Duodenal mucosa (tissue), 2 donors: Measurements from ENCODE around the gene CHCHD3.

Experiments used
- H3K27ac ChIP-seq: one replicate; pipeline ENCODE4 v1.7.0; 2013; ENCODE audit warnings: low read depth, low read length
- H3K27me3 ChIP-seq, 2 donors: one replicate each; pipeline ENCODE4 v1.7.0; 2013; ENCODE audit warnings: low read length in 2 of 2, control low read depth in 1 of 2; ENCODE audit not compliant: insufficient read depth in 2 of 2, control insufficient read depth in 1 of 2
- H3K36me3 ChIP-seq, 2 donors: one replicate each; pipeline ENCODE4 v1.7.0; 2013; ENCODE audit warnings: low read length in 2 of 2, control low read depth in 1 of 2; ENCODE audit not compliant: insufficient read depth in 2 of 2, control insufficient read depth in 1 of 2
- H3K4me1 ChIP-seq, 2 donors: one replicate each; pipeline ENCODE4 v1.7.0; 2013; ENCODE audit warnings: low read length in 2 of 2, control low read depth in 1 of 2; ENCODE audit not compliant: insufficient read depth in 2 of 2, control insufficient read depth in 1 of 2
- H3K4me3 ChIP-seq, 2 donors: one replicate each; pipeline ENCODE4 v1.7.0; 2013; ENCODE audit warnings: low read length in 2 of 2, low read depth in 1 of 2
- H3K9ac ChIP-seq, 2 donors: one replicate each; pipeline ENCODE4 v1.7.0; 2013; ENCODE audit warnings: low read length in 2 of 2, low read depth in 1 of 2
- H3K9me3 ChIP-seq, 2 donors: one replicate each; pipeline ENCODE4 v1.7.0; 2013; ENCODE audit warnings: low read length in 2 of 2, control low read depth in 1 of 2; ENCODE audit not compliant: control insufficient read depth in 1 of 2

The CHCHD3 gene

GRCh38 chr7:133081599-133082389 is at the start of gene CHCHD3:
CHCHD3 (minus strand) TSS chr7:133082090; CDS start chr7:133081937, 153 bp downstream.
- Histone ChIP-seq H3K36me3 (no peaks in the 10 kb centered on the region), H3K9me3 (no peaks in the 10 kb centered on the region), H3K27ac (peak within 1 kb of the TSS; percentile 63), H3K4me3 (peak within 1 kb of the TSS; percentile 88 to 96), H3K4me1 (peaks cover 11 to 19% of the 10 kb centered on the region in 2 donors), H3K9ac (peak within 1 kb of the TSS; percentile 89 to 92), H3K27me3 (no peaks in the 10 kb centered on the region)

- Histone ChIP-seq H3K4me1 (no peaks in the 10 kb centered on the region), H3K4me3 (no peak overlapping the region), H3K36me3 (no peaks in the 10 kb centered on the region), H3K27ac (no peak overlapping the region), H3K9me3 (peaks cover 0 to 4% of the 10 kb centered on the region in 2 donors), H3K27me3 (no peaks in the 10 kb centered on the region), H3K9ac (no peak overlapping the region)
Measured at GRCh38 chr7:133130166-133130565, 48.3 kb upstream of the CHCHD3 start.

GRCh38 chr7:133126422-133126821 is 44.5 kb upstream of the CHCHD3 start:
- no peak overlapping the region for H3K27ac ChIP-seq
- H3K36me3 ChIP-seq: no peaks in the 10 kb centered on the region
- no peak overlapping the region for H3K9ac ChIP-seq
- H3K4me3 ChIP-seq: no peak overlapping the region
- peaks cover 0 to 4% of the 10 kb centered on the region in 2 donors for H3K9me3 ChIP-seq
- no peaks in the 10 kb centered on the region for H3K4me1 ChIP-seq
- H3K27me3 ChIP-seq: no peaks in the 10 kb centered on the region

- H3K27ac ChIP-seq: no peak overlapping the region
- H3K9ac ChIP-seq: no peak overlapping the region
- H3K4me3 ChIP-seq: no peak overlapping the region
- H3K27me3 ChIP-seq: no peaks in the 10 kb centered on the region
- H3K4me1 ChIP-seq: no peaks in the 10 kb centered on the region
- no peaks in the 10 kb centered on the region for H3K36me3 ChIP-seq
- H3K9me3 ChIP-seq: peaks cover 0 to 4% of the 10 kb centered on the region in 2 donors
Measured at GRCh38 chr7:133124974-133125373, 43.1 kb upstream of the CHCHD3 start.

GRCh38 chr7:133121175-133121844 is 39.4 kb upstream of the CHCHD3 start:
- Histone ChIP-seq H3K36me3 (no peaks in the 10 kb centered on the region), H3K4me1 (no peaks in the 10 kb centered on the region), H3K27me3 (no peaks in the 10 kb centered on the region), H3K9ac (no peak overlapping the region), H3K9me3 (no peaks in the 10 kb centered on the region), H3K27ac (no peak overlapping the region), H3K4me3 (no peak overlapping the region)

- H3K27ac ChIP-seq: no peak overlapping the region
- H3K27me3 ChIP-seq: no peaks in the 10 kb centered on the region
- H3K4me1 ChIP-seq: no peaks in the 10 kb centered on the region
- no peaks in the 10 kb centered on the region for H3K36me3 ChIP-seq
- no peaks in the 10 kb centered on the region for H3K9me3 ChIP-seq
- H3K9ac ChIP-seq: no peak overlapping the region
- H3K4me3 ChIP-seq: no peak overlapping the region
Measured at GRCh38 chr7:133119067-133119466, 37.2 kb upstream of the CHCHD3 start.

- no peak overlapping the region for H3K4me3 ChIP-seq
- no peaks in the 10 kb centered on the region for H3K36me3 ChIP-seq
- no peaks in the 10 kb centered on the region for H3K27me3 ChIP-seq
- no peaks in the 10 kb centered on the region for H3K4me1 ChIP-seq
- H3K9me3 ChIP-seq: no peaks in the 10 kb centered on the region
- no peak overlapping the region for H3K27ac ChIP-seq
- no peak overlapping the region for H3K9ac ChIP-seq
Measured at GRCh38 chr7:133118261-133118660, 36.4 kb upstream of the CHCHD3 start.

- Histone ChIP-seq H3K9ac (no peak overlapping the region), H3K27ac (no peak overlapping the region), H3K9me3 (no peaks in the 10 kb centered on the region)
Measured at GRCh38 chr7:133117452-133117851, 35.6 kb upstream of the CHCHD3 start.

GRCh38 chr7:133115596-133115995 is 33.7 kb upstream of the CHCHD3 start:
- H3K4me3 ChIP-seq: no peak overlapping the region
- no peak overlapping the region for H3K9ac ChIP-seq
- H3K36me3 ChIP-seq: no peaks in the 10 kb centered on the region
- peaks cover 0 to 3% of the 10 kb centered on the region in 2 donors for H3K27me3 ChIP-seq
- no peak overlapping the region for H3K27ac ChIP-seq
- H3K9me3 ChIP-seq: no peaks in the 10 kb centered on the region
- H3K4me1 ChIP-seq: no peaks in the 10 kb centered on the region

More at GRCh38 chr7:133117452-133117851, 35.6 kb upstream of the CHCHD3 start:
- Histone ChIP-seq H3K4me1 (no peaks in the 10 kb centered on the region), H3K36me3 (no peaks in the 10 kb centered on the region), H3K27me3 (peaks cover 0 to 2% of the 10 kb centered on the region in 2 donors), H3K4me3 (no peak overlapping the region)

- no peaks in the 10 kb centered on the region for H3K9me3 ChIP-seq
- no peak overlapping the region for H3K27ac ChIP-seq
Measured at GRCh38 chr7:133114519-133114918, 32.6 kb upstream of the CHCHD3 start.

More at GRCh38 chr7:133114519-133114918, 32.6 kb upstream of the CHCHD3 start:
- Histone ChIP-seq H3K27me3 (peaks cover 0 to 3% of the 10 kb centered on the region in 2 donors), H3K4me1 (no peaks in the 10 kb centered on the region), H3K4me3 (no peak overlapping the region), H3K9ac (no peak overlapping the region), H3K36me3 (no peaks in the 10 kb centered on the region)
